GM18858 (cell line): Measurements from ENCODE around the gene MDH1B.
"Not testable (repeated sequence)": the region's sequence is repeated elsewhere in the genome, so short reads cannot be mapped to it uniquely, and the experiment has no call there.

Experiments
- ATAC-seq: cut with Tn5 transposase; IDR thresholded peaks from one replicate; pipeline ENCODE4 v1.9.1; 2021; ENCODE audit not compliant: unreplicated experiment

Gene MDH1B

GRCh38 chr2:206765242-206766056 is at the start of gene MDH1B, which contains the start of gene FASTKD2:
TSS of gene MDH1B (minus strand) at chr2:206765328. CDS start at chr2:206765271, 57 bp downstream.
TSS of gene FASTKD2 (plus strand) at chr2:206765606. CDS start at chr2:206766694, 1,088 bp downstream.
- ATAC-seq, result peak; percentile 91

DNA sequence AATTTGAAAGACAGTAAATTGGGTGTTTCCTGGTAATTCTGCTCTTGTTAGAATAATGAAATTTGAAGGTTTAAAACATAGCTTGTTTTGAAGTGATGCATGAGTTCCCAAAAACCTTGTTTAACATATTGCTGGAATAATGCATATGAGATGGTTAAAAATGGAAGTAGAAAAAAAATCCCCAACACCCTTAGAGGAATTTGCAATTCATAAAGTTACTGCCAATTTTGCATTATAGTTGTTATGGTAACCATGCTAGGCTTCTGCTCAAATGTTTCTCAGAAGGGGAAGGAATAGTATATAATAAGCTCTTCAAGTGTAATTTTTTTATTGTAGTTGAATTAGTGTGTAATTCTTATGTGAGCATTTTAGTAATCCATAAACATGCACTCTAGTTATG is 49.4 kb upstream of the MDH1B start:
- no peak for ATAC-seq

GRCh38 chr2:206812471-206812870 is 47.3 kb upstream of the MDH1B start:
- not testable (repeated sequence) for ATAC-seq

DNA sequence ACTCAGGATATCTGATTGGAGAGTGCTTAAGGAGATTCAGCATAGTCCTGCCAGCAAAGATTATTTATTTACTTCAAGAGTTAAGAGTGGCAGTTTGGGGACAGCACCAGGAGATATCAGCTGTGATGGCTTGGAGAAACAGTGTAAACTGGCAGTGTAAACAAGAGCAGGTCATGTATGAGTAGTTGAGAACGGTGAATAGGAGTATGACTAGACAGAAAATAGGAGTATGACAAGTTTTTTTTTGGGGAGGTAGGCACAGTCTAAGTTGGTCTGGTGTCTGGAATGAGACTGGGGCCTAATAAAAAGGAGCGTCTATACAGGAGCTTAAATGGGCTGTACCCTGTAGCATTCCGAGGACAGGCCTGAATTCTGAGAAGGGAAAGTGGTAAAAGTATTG is 42.5 kb upstream of the MDH1B start:
- ATAC-seq, result not testable (repeated sequence)

- ATAC-seq, result no peak
Observed at GRCh38 chr2:206805887-206806607, 40.9 kb upstream of the MDH1B start.

DNA sequence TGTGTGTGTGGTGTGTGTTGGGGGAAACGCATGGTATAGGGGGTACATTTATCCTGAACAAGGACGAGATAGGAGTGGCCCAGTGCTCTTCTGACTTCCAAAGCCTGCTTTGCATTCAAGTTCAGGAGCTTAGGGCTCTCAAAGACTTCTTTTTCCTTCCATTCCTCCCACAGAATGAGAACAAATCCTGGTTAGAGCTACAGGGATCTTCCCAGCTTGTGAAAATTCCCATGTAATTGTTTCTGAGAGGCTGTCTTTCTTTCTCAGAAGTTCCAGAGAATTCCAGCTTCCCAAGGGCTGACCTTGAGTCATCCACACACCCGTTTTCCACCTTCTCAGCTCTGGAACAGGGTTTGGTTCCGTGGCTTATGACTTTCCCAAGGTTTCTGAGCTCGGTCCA is 39.2 kb upstream of the MDH1B start:
- no peak for ATAC-seq

- ATAC-seq, result no peak
Observed at GRCh38 chr2:206802654-206803514, 37.8 kb upstream of the MDH1B start.

DNA sequence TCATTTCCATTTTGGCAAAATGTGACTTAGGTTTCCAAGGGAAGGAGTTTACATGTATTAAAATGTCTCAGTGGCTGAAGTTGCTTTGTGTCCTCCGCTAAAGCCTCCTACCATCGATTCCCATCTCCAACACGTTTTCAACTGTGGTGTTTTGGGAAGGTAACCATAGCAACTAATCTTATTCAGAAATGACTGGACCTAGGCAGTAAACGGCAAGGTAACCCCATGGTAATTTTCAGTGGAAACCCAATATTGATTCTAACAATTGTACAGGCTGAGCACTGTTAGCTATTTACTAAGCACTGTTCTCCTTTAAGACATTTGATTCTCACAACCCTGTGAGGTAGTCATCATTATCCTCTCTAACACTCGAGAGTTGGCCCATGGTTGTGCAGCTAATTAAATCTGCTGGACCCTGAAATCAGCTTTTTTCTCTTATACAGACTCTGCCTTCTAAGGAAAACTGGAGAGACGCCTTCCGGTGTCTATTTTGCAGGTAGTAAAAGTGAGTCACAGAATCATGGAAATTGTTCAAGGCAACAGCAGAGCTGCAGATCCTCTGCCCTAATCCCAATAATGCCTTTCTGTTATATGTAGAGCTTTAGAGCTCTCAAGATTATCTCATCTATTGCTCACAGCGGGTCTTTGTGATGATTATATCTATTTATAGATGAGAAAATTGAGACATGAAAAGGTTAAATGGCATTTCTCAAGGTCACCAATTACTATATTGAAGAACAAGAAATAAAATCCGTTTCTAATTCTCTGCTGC is 36.5 kb upstream of the MDH1B start:
- no peak for ATAC-seq

GRCh38 chr2:206800506-206801417 is 35.6 kb upstream of the MDH1B start:
- peak; percentile 35 for ATAC-seq

DNA sequence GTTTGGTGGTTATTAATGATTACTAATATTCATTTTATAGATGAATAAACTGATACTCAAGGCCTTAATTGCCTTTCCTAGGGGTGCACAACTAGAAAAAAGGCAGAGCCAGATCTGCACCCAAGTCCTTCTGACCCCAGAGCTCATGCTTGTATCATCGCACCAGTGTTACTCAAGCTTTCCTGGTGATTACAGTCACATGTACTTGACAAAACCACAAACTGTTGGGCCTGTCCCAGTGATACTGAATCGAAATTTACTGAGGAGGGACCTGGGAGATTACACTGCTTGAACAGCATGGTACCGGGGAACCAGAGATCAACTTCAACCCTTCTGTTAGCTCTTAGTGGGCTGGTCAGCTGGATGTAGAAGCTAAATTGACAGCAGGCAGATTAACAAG is 34.0 kb upstream of the MDH1B start:
- no peak for ATAC-seq

DNA sequence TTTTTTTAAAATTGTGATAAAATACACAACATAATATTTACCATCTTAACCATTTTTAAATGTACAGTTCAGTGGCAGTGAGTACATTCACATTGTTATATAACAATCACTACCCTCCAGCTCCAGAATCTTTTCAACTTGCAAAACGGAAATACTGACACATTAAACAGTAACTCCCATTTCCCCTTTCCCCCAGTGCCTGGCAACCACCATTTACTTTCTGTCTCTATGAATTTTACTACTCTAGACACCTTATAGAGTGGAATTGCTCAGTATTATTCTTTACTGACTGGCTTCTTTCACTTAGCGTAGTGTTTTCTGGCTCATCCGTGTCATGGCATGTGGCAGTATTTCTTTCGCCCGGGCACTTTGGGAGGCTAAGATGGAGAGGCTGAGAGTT is 32.9 kb upstream of the MDH1B start:
- peak; percentile 71 for ATAC-seq

DNA sequence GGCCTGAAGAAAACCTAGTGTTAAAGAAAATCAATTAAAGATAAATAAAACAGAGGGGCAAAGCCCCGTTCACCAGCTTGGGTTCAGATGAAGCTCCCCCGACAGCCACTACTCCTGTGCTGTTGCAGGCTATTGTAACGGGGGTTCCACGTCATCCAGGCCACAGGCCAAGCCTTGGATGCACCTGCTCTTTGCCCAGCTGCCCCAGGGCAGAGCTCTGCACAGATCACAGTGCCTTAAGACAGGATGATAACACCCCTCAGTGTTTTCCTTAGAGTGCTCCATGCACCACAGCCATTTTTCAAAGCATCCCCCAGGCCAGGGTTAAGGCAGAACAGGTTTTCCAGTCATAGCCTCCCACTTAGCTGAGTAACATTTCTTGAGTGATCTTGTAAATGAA is 32.2 kb upstream of the MDH1B start:
- no peak for ATAC-seq

DNA sequence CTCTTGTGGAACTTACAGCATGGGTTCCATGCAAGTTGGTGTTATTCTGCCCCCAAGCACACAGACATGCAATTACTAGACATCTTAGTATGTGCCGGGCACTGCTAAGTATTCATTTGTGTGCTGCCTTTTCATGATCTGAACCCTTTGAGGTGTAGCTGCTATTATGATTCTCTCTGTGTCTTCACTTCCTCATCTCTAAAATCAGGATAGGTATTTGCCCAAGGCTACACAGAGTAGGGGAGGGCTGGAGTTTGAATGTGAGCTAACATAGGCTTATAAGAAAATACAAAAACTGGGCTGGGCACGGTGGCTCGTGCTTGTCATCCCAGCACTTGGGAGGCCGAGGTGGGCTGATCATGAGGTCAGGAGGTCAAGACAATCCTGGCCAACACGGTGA is 27.5 kb upstream of the MDH1B start:
- ATAC-seq, result no peak

GRCh38 chr2:206790311-206790935 is 25.3 kb upstream of the MDH1B start:
- no peak for ATAC-seq

DNA sequence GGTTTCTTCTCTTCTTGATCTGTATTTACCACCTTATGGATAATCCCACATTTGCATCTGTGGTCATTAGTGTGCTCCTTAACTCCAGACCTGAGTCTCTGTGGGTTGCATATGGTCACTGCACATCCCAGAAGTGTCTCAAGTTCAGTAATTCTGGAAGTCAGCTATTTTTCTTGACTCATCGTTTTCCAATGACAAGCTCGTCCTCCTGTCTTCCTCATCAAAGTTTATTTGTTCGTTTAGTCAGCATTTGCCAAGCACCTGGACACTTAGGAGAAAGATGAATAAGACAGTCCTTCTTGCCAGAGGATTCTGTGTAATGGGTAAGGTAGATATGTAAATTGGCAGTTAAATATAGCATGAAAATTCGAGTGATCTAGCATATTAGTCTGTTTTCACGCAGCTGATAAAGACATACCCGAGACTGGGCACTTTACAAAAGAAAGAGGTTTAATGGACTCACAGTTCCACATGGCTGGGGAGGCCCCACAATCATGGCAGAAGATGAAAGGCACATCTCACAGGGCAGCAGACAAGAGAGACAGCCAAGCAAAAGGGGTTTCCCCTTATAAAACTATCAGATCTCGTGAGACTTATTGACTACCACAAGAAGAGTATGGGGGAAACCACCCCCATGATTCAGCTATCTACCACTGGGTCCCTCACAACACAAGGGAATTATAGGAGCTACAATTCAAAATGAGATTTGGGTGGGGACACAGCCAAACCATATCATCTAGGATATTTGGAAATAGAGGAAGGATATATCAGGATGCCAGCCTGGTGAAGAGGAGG is 19.6 kb upstream of the MDH1B start:
- ATAC-seq, result no peak

- ATAC-seq, result no peak
Observed at GRCh38 chr2:206783718-206784117, 18.6 kb upstream of the MDH1B start.

- ATAC-seq, result no peak
Observed at GRCh38 chr2:206780671-206781070, 15.5 kb upstream of the MDH1B start.

- ATAC-seq, result no peak
Observed at GRCh38 chr2:206776432-206776831, 11.3 kb upstream of the MDH1B start.
